B cell (primary cell): ENCODE results near the gene RTP1. TPM values are rescaled to one million over a fixed set of nuclear protein-coding genes. Genes with fewer than 3 reads are reported as not detected.

Source experiments
- ATAC-seq: fragments of 200-7000 bp; cut with Tn5 transposase; one replicate; pipeline ENCODE4 v1.10.0; 2021; ENCODE audit warnings: low read depth, mild to moderate bottlenecking, moderate number of reproducible peaks, moderate library complexity
- CTCF ChIA-PET: fragments of 350-600 bp; sonication (Branson Sonifier 250); formaldehyde crosslinking; loops from one replicate; lab custom pipeline; 2021; ENCODE audit warnings: antibody characterized with exemption, inconsistent platforms; lab: Charles Lee
- POLR2A ChIA-PET: fragments of 350-600 bp; sonication (Branson Sonifier 250); formaldehyde crosslinking; loops from one replicate; lab custom pipeline; 2021; ENCODE audit warnings: antibody characterized with exemption; lab: Charles Lee
- DNase-seq: peaks from one replicate; pipeline ENCODE4 v3.0.0; 2013
- H2AFZ ChIP-seq: 2 replicates; pipeline ENCODE4 v1.6.1; 2012; ENCODE audit warnings: mild to moderate bottlenecking, low read depth, low read length; ENCODE audit not compliant: insufficient read depth, poor library complexity, severe bottlenecking
- H3K27ac ChIP-seq, 2 donors: 1 replicate in 1 of 2; 2 replicates in 1 of 2; pipeline ENCODE4 v1.5.1; 2012 to 2013; ENCODE audit warnings: low read length in 2 of 2, mild to moderate bottlenecking in 2 of 2, moderate library complexity in 1 of 2
- H3K27me3 ChIP-seq, 4 experiments: fragments of 200-600 bp in 1 of 4; sonication (generic) in 1 of 4; replicated peaks in 1 of 4; 1 replicate in 2 of 4; 2 replicates in 2 of 4; pipeline versions ENCODE4 v1.6.1 to v1.7.0; 2013 to 2016; ENCODE audit warnings: low read length in 3 of 4, mild to moderate bottlenecking in 2 of 4, mixed read lengths in 1 of 4, moderate library complexity in 1 of 4; ENCODE audit not compliant: insufficient read depth in 4 of 4, control insufficient read depth in 3 of 4; ENCODE audit errors: control extremely low read depth in 1 of 4
- H3K36me3 ChIP-seq, 2 experiments: replicated peaks in 1 of 2; 1 replicate in 1 of 2; 2 replicates in 1 of 2; pipeline versions ENCODE4 v1.6.1 to v1.7.1; 2013; ENCODE audit warnings: low read length in 1 of 2; ENCODE audit not compliant: insufficient read depth in 2 of 2, control insufficient read depth in 1 of 2; ENCODE audit errors: control extremely low read depth in 1 of 2, extremely low read depth in 1 of 2
- H3K4me1 ChIP-seq, 2 donors: fragments of 200-600 bp in 1 of 2; sonication (generic) in 1 of 2; 1 replicate in 1 of 2; 2 replicates in 1 of 2; pipeline versions ENCODE4 v1.5.1 to v1.6.1; 2013 to 2017; ENCODE audit warnings: low read length in 2 of 2; ENCODE audit not compliant: control insufficient read depth in 2 of 2, insufficient read depth in 2 of 2
- H3K4me2 ChIP-seq: replicated peaks from 2 replicates; pipeline ENCODE3; 2012; ENCODE audit warnings: mild to moderate bottlenecking, low read depth, low read length; ENCODE audit not compliant: poor library complexity, severe bottlenecking
- H3K4me3 ChIP-seq, 5 experiments: fragments of 200-600 bp in 1 of 5; sonication (generic) in 1 of 5; 1 replicate in 3 of 5; 2 replicates in 2 of 5; pipeline versions ENCODE4 v1.5.1 to v1.7.0; 2011 to 2016; ENCODE audit warnings: low read length in 4 of 5, mild to moderate bottlenecking in 4 of 5, low read depth in 2 of 5, control low read depth in 1 of 5, moderate library complexity in 1 of 5; ENCODE audit not compliant: insufficient read depth in 1 of 5; ENCODE audit errors: control extremely low read depth in 1 of 5, extremely low read depth in 1 of 5
- H3K79me2 ChIP-seq: fragments of 200-600 bp; sonication (generic); one replicate; pipeline ENCODE4 v1.6.0; 2016; ENCODE audit warnings: low read length; ENCODE audit not compliant: control insufficient read depth, insufficient read depth
- H3K9ac ChIP-seq: fragments of 200-600 bp; sonication (generic); 2 replicates; pipeline ENCODE4 v1.6.1; 2017; ENCODE audit warnings: mild to moderate bottlenecking, low read length, moderate library complexity
- H3K9me3 ChIP-seq, 3 donors: one replicate each; pipeline versions ENCODE4 v1.6.1 to v1.7.1; 2013; ENCODE audit warnings: low read length in 2 of 3; ENCODE audit not compliant: control insufficient read depth in 2 of 3, insufficient read depth in 1 of 3; ENCODE audit errors: control extremely low read depth in 1 of 3
- H4K20me1 ChIP-seq: 2 replicates; pipeline ENCODE4 v1.6.0; 2012; ENCODE audit warnings: mild to moderate bottlenecking, low read length; ENCODE audit not compliant: insufficient read depth, control insufficient read depth, poor library complexity, severe bottlenecking
- H3K27ac Mint-ChIP-seq: one replicate; pipeline ENCODE4 v1.8.0; 2021; ENCODE audit warnings: mixed read lengths
- H3K27me3 Mint-ChIP-seq: one replicate; pipeline ENCODE4 v1.8.0; 2021; ENCODE audit warnings: mixed read lengths
- H3K4me1 Mint-ChIP-seq: one replicate; pipeline ENCODE4 v1.8.0; 2021; ENCODE audit warnings: mixed read lengths
- H3K4me3 Mint-ChIP-seq: one replicate; pipeline ENCODE4 v1.8.0; 2021; ENCODE audit warnings: mixed read lengths
- H3K9me3 Mint-ChIP-seq: one replicate; pipeline ENCODE4 v1.8.0; 2022; ENCODE audit warnings: mixed read lengths; ENCODE audit not compliant: insufficient read depth
- CTCF ChIP-seq: fragments of 200-600 bp; IDR thresholded peaks from one replicate; pipeline ENCODE4 v1.8.0; 2022; ENCODE audit warnings: antibody characterized with exemption, mild to moderate bottlenecking
- EZH2 ChIP-seq: IDR thresholded peaks from 2 replicates; pipeline ENCODE4 v1.6.1; 2012; ENCODE audit warnings: borderline replicate concordance, low read depth, mild to moderate bottlenecking, moderate library complexity, low read length; ENCODE audit not compliant: insufficient read depth, poor library complexity, severe bottlenecking
- WGBS: methylation state at CpG from one replicate; pipeline ENCODE4 v1.1.5; 2013; ENCODE audit warnings: missing lambda C conversion rate; ENCODE audit not compliant: insufficient coverage; 5-methylcytosine and 5-hydroxymethylcytosine counted together
- intact Hi-C: fragments of 100-400 bp; cut with micrococcal nuclease; formaldehyde crosslinking; loops from one replicate; pipeline ENCODE4 v1.10.0; 2022
- polyA plus RNA-seq: library from polyadenylated mRNA; depleted of rRNA; stranded (reverse); fragments of >200 nt; gene quantifications from 2 replicates; pipeline ENCODE4 v1.2.3, GENCODE V29; 2012
- total RNA-seq, 2 donors: library from RNA; stranded (reverse); fragments of 120-200 nt in 1 of 2; gene quantifications; 1 replicate in 1 of 2; 2 replicates in 1 of 2; pipeline versions ENCODE4 v1.2.3 to v1.2.4, GENCODE V29; 2013 to 2022

The RTP1 gene
- total and polyA plus RNA-seq, 2 donors (not counting 1 experiment from before 2014, with no cell fraction given), result not detected

- Mint-ChIP-seq H3K27ac (no peak overlapping the region), H3K4me3 (no peak overlapping the region), H3K27me3 (peaks cover 30% of the 10 kb centered on the region), H3K4me1 (no peaks in the 10 kb centered on the region), H3K9me3 (no peaks in the 10 kb centered on the region)
- intact Hi-C loops, result no loop called here
- DNase-seq (no peak), ATAC-seq (no peak)
- 100% methylated on average over 2 of the region's 7 CpGs for WGBS
- Histone ChIP-seq H3K27me3 (peaks cover 0 to 20% (median 6%) of the 10 kb centered on the region in 4 experiments), H3K36me3 (no peaks in the 10 kb centered on the region), H4K20me1 (no peaks in the 10 kb centered on the region), H3K79me2 (no peaks in the 10 kb centered on the region), H3K9ac (no peak overlapping the region), H2AFZ (no peak overlapping the region), H3K4me1 (no peaks in the 10 kb centered on the region), H3K9me3 (no peaks in the 10 kb centered on the region), H3K4me3 (no peak overlapping the region), H3K27ac (no peak overlapping the region), H3K4me2 (no peak overlapping the region)
- CTCF ChIA-PET, result interaction anchor here (0.7 kb wide), 1 partner anchor 1985 kb away, joined by 4 read pairs; no protein-coding TSS in a partner anchor
- POLR2A ChIA-PET, result no interaction called here
- TF ChIP-seq CTCF (no peak), EZH2 (no peak)
These were observed 30.5 kb downstream of the RTP1 start for GRCh38 chr3:187227658-187228258.

- TF ChIP-seq CTCF, result no peak
- no peak for TF ChIP-seq EZH2
- no peak for ATAC-seq
- Mint-ChIP-seq H3K27me3 (peaks cover 30% of the 10 kb centered on the region), H3K27ac (no peak overlapping the region), H3K4me1 (no peaks in the 10 kb centered on the region), H3K9me3 (no peaks in the 10 kb centered on the region), H3K4me3 (no peak overlapping the region)
- WGBS, result 96% methylated on average over 2 of the region's 2 CpGs
- CTCF ChIA-PET, result interaction anchor here (0.7 kb wide), 1 partner anchor 1984 kb away, joined by 4 read pairs; no protein-coding TSS in a partner anchor
- no peak for DNase-seq
- H3K27ac ChIP-seq, result no peak overlapping the region
- no peaks in the 10 kb centered on the region for H3K9me3 ChIP-seq
- H3K79me2 ChIP-seq, result no peaks in the 10 kb centered on the region
- H3K4me1 ChIP-seq, result no peaks in the 10 kb centered on the region
- H4K20me1 ChIP-seq, result no peaks in the 10 kb centered on the region
- no peak overlapping the region for H3K9ac ChIP-seq
- POLR2A ChIA-PET, result no interaction called here
- no peaks in the 10 kb centered on the region for H3K36me3 ChIP-seq
- H3K4me3 ChIP-seq, result no peak overlapping the region
- H3K4me2 ChIP-seq, result no peak overlapping the region
- peaks cover 0 to 20% (median 6%) of the 10 kb centered on the region in 4 experiments for H3K27me3 ChIP-seq
- H2AFZ ChIP-seq, result no peak overlapping the region
- intact Hi-C loops, result no loop called here
These were observed 31.5 kb downstream of the RTP1 start for GRCh38 chr3:187228740-187229139.
